Gastroesophageal sphincter (tissue), 3 donors: ENCODE measurements around the gene SRP9.

Source experiments
- POLR2A ChIP-seq, 2 donors: fragments of 450-650 bp; IDR thresholded peaks; one replicate each; pipeline ENCODE4 v1.6.1; 2017; ENCODE audit warnings: antibody characterized with exemption in 2 of 2, mild to moderate bottlenecking in 2 of 2, moderate library complexity in 1 of 2
- TF ChIP-seq, protein P1 (sequence below), 4 experiments: fragments of 200-600 bp in 2 of 4; fragments of 450-650 bp in 2 of 4; sonication (generic) in 1 of 4; IDR thresholded peaks; one replicate each; pipeline ENCODE4 v1.5.1; 2017 to 2019; ENCODE audit warnings: antibody characterized with exemption in 4 of 4, mild to moderate bottlenecking in 2 of 4, moderate library complexity in 2 of 4

GRCh38 chr1:225737161-225737560 is 40.5 kb upstream of the SRP9 start:
- TF ChIP-seq, protein P1, sequence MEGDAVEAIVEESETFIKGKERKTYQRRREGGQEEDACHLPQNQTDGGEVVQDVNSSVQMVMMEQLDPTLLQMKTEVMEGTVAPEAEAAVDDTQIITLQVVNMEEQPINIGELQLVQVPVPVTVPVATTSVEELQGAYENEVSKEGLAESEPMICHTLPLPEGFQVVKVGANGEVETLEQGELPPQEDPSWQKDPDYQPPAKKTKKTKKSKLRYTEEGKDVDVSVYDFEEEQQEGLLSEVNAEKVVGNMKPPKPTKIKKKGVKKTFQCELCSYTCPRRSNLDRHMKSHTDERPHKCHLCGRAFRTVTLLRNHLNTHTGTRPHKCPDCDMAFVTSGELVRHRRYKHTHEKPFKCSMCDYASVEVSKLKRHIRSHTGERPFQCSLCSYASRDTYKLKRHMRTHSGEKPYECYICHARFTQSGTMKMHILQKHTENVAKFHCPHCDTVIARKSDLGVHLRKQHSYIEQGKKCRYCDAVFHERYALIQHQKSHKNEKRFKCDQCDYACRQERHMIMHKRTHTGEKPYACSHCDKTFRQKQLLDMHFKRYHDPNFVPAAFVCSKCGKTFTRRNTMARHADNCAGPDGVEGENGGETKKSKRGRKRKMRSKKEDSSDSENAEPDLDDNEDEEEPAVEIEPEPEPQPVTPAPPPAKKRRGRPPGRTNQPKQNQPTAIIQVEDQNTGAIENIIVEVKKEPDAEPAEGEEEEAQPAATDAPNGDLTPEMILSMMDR (IDR thresholded peaks at IDR 0.05): no peak
- TF ChIP-seq POLR2A (IDR thresholded peaks at IDR 0.05): no peak
